Measurements from ENCODE around the gene NKAIN2. TPM values are rescaled to one million over a fixed set of nuclear protein-coding genes. Genes with fewer than 3 reads are reported as not detected.
"Not testable (repeated sequence)": the region's sequence is repeated elsewhere in the genome, so short reads cannot be mapped to it uniquely, and the experiment has no call there.

Gene NKAIN2
- total RNA-seq, 1 donor from 2014 or later, result not detected

- no peak for DNase-seq (ENCODE audit: low read depth, low spot score)
These were observed 866.2 kb downstream of the NKAIN2 start for GRCh38 chr6:124669713-124670480.

DNA sequence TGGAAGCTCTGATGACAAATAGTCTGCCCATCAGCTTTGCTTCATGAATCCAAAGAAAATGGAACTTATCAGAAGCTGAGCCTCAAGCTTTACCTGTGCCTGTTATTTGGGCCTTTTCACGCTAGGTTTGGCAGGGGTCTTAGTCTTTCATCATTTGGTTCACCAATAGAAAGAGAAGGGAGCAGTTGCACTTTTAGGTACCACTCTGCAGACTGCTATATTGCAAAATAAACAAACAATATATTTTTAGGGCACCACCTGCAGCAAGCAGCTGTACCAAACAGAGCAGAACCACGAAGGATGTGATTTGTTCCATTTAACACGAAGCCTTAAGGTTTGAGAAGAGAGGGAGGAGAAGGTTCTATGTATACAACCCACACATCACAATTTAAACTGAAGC lies 867.1 kb downstream of the NKAIN2 start:
- no peak for DNase-seq (ENCODE audit: low read depth, low spot score)

GRCh38 chr6:124671324-124671723 lies 867.7 kb downstream of the NKAIN2 start:
- DNase-seq (ENCODE audit: low read depth, low spot score), result no peak

- no peak for DNase-seq (ENCODE audit: low read depth, low spot score)
These were observed 870.4 kb downstream of the NKAIN2 start for GRCh38 chr6:124674042-124674441.

DNA sequence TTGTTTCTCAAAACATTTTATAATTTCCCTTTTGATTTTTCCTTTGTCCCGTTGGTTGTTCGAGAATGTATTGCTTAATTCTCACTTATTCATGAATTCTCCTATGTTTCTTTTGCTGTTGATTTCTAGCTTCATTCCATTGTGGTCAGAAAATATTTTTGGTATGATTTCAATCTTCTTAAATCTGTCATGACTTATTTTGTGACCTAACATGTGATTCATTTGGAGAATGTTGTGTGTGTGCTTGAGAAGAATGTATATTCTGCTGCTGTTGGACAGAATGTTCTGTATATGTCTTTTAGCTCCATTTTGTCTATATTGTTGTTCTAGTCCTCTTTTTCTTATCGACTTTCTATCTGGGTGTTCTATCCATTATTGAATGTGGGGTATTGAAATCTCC lies 872.4 kb downstream of the NKAIN2 start:
- DNase-seq (ENCODE audit: low read depth, low spot score), result no peak

GRCh38 chr6:124677874-124678273 lies 874.2 kb downstream of the NKAIN2 start:
- DNase-seq (ENCODE audit: low read depth, low spot score), result no peak

- no peak for DNase-seq (ENCODE audit: low read depth, low spot score)
These were observed 875.7 kb downstream of the NKAIN2 start for GRCh38 chr6:124679387-124679786.

DNA sequence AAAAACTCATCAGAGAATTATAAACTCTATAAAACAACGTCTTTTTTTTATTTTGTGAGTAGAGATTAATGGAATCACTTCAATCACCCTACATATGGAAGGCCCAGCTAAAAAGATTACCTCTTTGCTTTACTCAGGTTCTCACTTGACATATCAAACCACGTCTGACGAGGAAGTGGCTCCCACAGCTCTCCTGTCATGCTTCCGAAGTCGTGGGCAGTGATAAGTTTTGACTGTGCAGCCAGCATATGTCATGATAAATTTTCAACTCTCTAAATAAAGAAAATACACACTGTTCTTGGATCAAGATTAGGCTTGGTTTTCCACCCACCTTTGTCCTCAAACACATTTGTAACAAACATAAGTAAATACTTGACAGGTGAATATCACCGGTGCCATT lies 879.1 kb downstream of the NKAIN2 start:
- no peak for DNase-seq (ENCODE audit: low read depth, low spot score)

DNA sequence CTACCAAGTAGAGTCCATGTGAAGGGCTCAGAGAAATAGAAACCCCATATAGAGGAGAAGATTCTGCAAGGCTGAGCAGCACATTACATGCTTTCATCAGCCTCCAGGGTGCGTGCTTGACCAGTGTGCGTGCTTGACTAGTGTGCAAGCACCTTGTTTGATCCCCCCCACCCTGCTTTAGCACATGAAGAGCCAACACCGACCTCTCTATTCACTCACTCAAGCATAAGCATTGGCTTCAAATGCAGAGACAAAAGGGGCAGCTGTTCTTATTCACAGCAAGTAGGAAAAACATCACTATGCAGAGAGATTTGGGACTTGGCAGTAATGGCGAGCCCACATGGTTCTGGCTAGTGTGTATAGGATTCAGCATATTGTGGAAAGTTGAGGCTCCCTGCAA lies 879.8 kb downstream of the NKAIN2 start:
- DNase-seq (ENCODE audit: low read depth, low spot score), result no peak

GRCh38 chr6:124684621-124685020 lies 881.0 kb downstream of the NKAIN2 start:
- no peak for DNase-seq (ENCODE audit: low read depth, low spot score)

GRCh38 chr6:124688369-124688768 lies 884.7 kb downstream of the NKAIN2 start:
- DNase-seq (ENCODE audit: low read depth, low spot score), result no peak

DNA sequence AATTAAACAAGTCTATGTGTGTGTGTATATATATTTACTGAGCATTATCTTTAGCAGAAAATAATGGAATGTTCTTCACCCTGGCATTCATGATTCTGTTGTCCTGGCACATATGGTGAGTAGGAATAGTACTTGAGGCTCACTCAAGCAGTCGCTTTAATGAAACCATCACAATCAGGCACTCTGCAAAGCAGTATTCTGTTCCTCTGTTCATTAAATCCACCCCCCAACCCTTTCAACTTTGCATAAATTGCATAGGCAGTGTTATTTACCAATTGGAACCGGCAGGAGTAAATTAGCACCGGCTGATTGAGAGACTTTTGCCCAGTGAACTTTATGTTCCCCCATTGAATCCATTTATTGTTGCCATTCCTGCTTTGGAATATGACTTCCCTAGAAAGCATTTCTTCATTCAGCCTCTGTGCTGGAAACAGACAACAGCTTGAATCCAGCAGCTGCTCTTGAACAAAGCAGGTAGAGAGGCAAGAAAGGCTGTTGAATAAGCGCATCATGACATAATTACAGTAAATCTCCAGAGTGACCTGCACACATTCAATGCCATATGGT lies 890.6 kb downstream of the NKAIN2 start:
- DNase-seq (ENCODE audit: low read depth, low spot score), result no peak

DNA sequence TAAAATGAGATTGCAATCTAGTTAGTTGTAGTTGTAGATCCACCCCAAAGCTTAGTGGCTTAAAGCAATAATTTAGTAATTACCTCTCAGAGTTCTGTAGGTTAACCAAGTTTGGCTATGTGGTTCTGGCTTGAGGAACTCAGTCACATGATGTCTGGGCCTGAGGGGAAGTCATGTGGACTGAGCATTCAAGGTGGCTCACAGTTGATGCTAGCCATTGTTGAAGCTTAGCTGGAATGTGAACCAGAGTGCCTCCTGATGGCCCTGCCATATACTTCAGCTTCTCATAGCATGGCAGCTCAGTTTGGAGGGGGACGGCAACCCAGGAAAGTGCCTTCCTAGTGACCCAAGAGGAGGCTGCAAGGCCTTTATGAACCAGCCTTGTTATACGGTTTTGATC lies 895.4 kb downstream of the NKAIN2 start:
- no peak for DNase-seq (ENCODE audit: low read depth, low spot score)

- DNase-seq (ENCODE audit: low read depth, low spot score), result no peak
These were observed 899.9 kb downstream of the NKAIN2 start for GRCh38 chr6:124703541-124703940.

DNA sequence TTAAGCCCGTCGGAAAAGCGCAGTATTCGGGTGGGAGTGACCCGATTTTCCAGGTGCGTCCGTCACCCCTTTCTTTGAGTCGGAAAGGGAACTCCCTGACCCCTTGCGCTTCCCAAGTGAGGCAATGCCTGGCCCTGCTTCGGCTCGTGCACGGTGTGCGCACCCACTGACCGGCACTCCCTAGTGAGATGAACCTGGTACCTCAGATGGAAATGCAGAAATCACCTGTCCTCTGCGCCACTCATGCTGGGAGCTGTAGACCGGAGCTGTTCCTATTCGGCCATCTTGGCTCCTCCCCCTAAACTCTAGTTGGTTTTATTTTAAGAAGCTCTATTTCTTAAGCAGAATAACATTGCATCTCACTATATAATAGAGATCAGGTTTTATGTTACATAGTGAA lies 908.9 kb downstream of the NKAIN2 start:
- not testable (repeated sequence) for DNase-seq (ENCODE audit: low read depth, low spot score)

DNA sequence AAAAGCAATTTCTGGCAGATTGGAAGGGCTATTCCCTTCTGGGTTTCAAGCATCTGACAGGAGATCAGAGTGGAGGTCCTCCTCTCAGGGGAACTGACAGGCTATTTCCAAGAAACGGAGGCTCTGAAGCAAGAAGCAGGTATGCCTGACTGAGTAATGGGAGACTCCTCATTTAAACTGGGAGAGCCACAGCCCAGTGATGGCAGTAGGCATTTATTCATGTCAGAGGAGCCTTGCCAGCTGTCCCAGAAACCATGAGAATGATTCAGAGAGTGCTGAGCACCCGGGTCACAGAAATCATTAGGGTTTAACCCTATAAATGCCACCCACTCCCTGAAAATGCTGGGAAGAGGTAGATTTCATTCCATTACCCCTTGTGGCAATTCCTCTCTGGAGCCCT lies 911.1 kb downstream of the NKAIN2 start:
- DNase-seq (ENCODE audit: low read depth, low spot score), result no peak

DNA sequence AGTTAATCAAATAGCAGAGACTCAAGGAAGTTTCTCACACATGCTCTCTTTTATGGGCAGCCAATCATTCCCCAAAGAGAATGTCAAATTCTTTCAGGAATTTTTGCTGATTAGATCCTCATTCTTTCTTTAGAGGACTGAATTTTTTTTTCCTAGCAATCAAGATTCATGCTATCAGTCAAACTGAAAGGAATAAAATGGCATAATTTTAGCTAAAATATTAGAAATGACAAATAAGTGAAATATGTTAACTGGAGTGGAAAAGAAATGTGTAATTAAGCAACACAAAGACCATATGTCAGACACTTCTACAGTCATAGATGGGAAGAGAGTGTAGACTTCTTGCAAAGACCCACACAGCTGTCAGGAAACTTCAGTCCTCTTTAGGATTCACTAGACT lies 916.2 kb downstream of the NKAIN2 start:
- DNase-seq (ENCODE audit: low read depth, low spot score), result no peak

- DNase-seq (ENCODE audit: low read depth, low spot score), result no peak
These were observed 917.7 kb downstream of the NKAIN2 start for GRCh38 chr6:124721331-124721730.

DNA sequence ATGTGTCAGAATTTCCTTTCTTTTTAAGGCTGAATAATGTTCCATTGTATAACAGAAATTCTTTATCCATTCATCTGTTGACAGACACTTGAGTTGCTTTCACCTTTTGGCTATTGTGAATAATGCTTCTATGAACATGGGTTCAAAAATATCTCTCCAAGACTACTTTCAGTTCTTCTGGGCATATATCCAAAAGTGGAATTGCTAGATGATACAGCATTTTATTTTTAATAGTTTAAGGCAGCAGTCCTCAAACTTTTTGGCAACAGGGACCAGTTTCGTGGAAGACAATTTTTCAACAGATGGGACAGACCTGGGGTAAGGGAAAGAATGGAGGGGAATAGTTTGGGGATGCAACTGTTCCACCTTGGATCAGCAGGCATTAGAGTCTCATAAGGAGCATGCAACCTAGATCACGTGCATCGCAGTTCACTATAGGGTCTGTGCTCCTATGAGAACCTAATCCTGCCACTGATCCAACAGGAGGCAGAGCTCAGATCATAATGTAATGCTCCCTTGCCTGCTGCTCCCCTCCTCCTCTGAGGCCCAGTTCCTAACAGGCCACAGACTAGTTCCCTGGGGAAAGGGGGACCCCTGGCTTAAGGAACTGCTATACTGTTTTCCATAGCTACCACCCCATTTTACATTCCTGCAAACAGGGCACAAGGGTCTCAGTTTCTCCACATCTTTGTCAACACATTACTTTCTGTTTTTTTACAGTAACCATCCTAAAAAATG lies 918.6 kb downstream of the NKAIN2 start:
- no peak for DNase-seq (ENCODE audit: low read depth, low spot score)

DNA sequence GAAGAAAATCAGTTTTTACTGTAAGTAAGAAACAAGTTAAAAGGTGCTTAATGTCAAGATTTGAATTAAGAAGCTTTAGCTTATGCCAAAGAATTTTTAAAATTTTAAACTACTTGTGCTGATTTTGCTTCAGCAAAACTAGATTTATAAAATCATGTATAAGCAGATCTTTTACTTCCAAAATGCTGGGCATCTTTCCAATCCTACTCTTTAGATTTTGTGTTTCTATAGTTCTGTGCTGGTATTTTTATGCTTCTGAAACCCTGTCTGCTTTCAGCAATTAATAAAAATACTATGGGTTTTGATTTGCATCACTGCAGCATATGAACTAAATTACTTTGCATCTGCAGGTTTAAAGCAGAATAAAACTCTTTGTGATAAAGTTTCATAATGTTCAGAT lies 920.0 kb downstream of the NKAIN2 start:
- no peak for DNase-seq (ENCODE audit: low read depth, low spot score)

GRCh38 chr6:124737804-124738203 lies 934.1 kb downstream of the NKAIN2 start:
- not testable (repeated sequence) for DNase-seq (ENCODE audit: low read depth, low spot score)

GRCh38 chr6:124738482-124738881 lies 934.8 kb downstream of the NKAIN2 start:
- DNase-seq (ENCODE audit: low read depth, low spot score), result no peak

GRCh38 chr6:124741341-124741740 lies 937.7 kb downstream of the NKAIN2 start:
- DNase-seq (ENCODE audit: low read depth, low spot score), result no peak

All from pulmonary artery endothelial cell (primary cell).